Measurements from ENCODE around the gene MYO16.

- TF ChIP-seq CTCF (IDR thresholded peaks at IDR 0.05) (no peak), EP300 (IDR thresholded peaks at IDR 0.05) (no peak), POLR2A (IDR thresholded peaks at IDR 0.05) (no peak)
Measured at GRCh38 chr13:108851660-108852059, 222.2 kb downstream of the MYO16 start.

All from ovary (tissue), 3 donors.